ENCODE results near the gene PRKCE. TPM values are rescaled to one million over a fixed set of nuclear protein-coding genes. Genes with fewer than 3 reads are reported as not detected.

Gene PRKCE
- polyA plus RNA-seq, 1 of the 3 experiments (the other 2 are of a cell fraction) = 16.3 TPM

- TF ChIP-seq MAX (IDR thresholded peaks at IDR 0.05; ENCODE audit: low read depth) = 0 out of 2 replicates have a peak, but pooled peaks have one; percentile 32
- no peak for TF ChIP-seq GATA2 (CRISPR knock-in tag; IDR thresholded peaks at IDR 0.05)
- TF ChIP-seq NFIC (IDR thresholded peaks at IDR 0.05; ENCODE audit: borderline replicate concordance) = peak; percentile 75
- TF ChIP-seq MEF2A (IDR thresholded peaks at IDR 0.05; ENCODE audit: borderline replicate concordance, low read depth) = no peak
- no peak for TF ChIP-seq EZH2phosphoT487 (IDR thresholded peaks at IDR 0.05; ENCODE audit: borderline replicate concordance, low read depth)
- no peak for TF ChIP-seq FOXJ3 (CRISPR knock-in tag; IDR thresholded peaks at IDR 0.05)
- no peak for TF ChIP-seq ELF1 (IDR thresholded peaks at IDR 0.05)
- TF ChIP-seq, protein P1, sequence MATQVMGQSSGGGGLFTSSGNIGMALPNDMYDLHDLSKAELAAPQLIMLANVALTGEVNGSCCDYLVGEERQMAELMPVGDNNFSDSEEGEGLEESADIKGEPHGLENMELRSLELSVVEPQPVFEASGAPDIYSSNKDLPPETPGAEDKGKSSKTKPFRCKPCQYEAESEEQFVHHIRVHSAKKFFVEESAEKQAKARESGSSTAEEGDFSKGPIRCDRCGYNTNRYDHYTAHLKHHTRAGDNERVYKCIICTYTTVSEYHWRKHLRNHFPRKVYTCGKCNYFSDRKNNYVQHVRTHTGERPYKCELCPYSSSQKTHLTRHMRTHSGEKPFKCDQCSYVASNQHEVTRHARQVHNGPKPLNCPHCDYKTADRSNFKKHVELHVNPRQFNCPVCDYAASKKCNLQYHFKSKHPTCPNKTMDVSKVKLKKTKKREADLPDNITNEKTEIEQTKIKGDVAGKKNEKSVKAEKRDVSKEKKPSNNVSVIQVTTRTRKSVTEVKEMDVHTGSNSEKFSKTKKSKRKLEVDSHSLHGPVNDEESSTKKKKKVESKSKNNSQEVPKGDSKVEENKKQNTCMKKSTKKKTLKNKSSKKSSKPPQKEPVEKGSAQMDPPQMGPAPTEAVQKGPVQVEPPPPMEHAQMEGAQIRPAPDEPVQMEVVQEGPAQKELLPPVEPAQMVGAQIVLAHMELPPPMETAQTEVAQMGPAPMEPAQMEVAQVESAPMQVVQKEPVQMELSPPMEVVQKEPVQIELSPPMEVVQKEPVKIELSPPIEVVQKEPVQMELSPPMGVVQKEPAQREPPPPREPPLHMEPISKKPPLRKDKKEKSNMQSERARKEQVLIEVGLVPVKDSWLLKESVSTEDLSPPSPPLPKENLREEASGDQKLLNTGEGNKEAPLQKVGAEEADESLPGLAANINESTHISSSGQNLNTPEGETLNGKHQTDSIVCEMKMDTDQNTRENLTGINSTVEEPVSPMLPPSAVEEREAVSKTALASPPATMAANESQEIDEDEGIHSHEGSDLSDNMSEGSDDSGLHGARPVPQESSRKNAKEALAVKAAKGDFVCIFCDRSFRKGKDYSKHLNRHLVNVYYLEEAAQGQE (IDR thresholded peaks at IDR 0.05; ENCODE audit: low read depth, low read length) = peak; percentile 23; the same call in 1 of the 2 replicates
- peak; percentile 59 for TF ChIP-seq POLR2AphosphoS5 (IDR thresholded peaks at IDR 0.05; ENCODE audit: low read depth, low read length)
- no peak for TF ChIP-seq GABPA (IDR thresholded peaks at IDR 0.05; ENCODE audit: low read depth)
- TF ChIP-seq CHD2 (IDR thresholded peaks at IDR 0.05; ENCODE audit: low read length, partially characterized antibody) = no peak
- TF ChIP-seq TEAD4 (IDR thresholded peaks at IDR 0.05; ENCODE audit: borderline replicate concordance, insufficient read depth) = 0 out of 2 replicates have a peak, but pooled peaks have one; percentile 39
- TF ChIP-seq, protein P2, sequence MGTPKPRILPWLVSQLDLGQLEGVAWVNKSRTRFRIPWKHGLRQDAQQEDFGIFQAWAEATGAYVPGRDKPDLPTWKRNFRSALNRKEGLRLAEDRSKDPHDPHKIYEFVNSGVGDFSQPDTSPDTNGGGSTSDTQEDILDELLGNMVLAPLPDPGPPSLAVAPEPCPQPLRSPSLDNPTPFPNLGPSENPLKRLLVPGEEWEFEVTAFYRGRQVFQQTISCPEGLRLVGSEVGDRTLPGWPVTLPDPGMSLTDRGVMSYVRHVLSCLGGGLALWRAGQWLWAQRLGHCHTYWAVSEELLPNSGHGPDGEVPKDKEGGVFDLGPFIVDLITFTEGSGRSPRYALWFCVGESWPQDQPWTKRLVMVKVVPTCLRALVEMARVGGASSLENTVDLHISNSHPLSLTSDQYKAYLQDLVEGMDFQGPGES (IDR thresholded peaks at IDR 0.05; ENCODE audit: low read depth, low read length) = no peak
- TF ChIP-seq TCF12 (IDR thresholded peaks at IDR 0.05) = peak; percentile 93
- TF ChIP-seq RCOR1 (IDR thresholded peaks at IDR 0.05; ENCODE audit: low read length) = no peak
- no peak for TF ChIP-seq FOXM1 (IDR thresholded peaks at IDR 0.05; ENCODE audit: low read depth)
- peak in 1 of 2 experiments; percentile 57; a peak in 1 of 4 replicates for TF ChIP-seq EP300 (IDR thresholded peaks at IDR 0.05; ENCODE audit: borderline replicate concordance in 1 of 2, low read depth in 1 of 2, low read length in 1 of 2)
Measured at GRCh38 chr2:45849491-45850283, 198.2 kb downstream of the PRKCE start (continued).

Data from SK-N-SH (cell line).